ENCODE measurements around the gene RASA1.
"Not testable (repeated sequence)": the region's sequence is repeated elsewhere in the genome, so short reads cannot be mapped to it uniquely, and the experiment has no call there.

The RASA1 gene

DNA sequence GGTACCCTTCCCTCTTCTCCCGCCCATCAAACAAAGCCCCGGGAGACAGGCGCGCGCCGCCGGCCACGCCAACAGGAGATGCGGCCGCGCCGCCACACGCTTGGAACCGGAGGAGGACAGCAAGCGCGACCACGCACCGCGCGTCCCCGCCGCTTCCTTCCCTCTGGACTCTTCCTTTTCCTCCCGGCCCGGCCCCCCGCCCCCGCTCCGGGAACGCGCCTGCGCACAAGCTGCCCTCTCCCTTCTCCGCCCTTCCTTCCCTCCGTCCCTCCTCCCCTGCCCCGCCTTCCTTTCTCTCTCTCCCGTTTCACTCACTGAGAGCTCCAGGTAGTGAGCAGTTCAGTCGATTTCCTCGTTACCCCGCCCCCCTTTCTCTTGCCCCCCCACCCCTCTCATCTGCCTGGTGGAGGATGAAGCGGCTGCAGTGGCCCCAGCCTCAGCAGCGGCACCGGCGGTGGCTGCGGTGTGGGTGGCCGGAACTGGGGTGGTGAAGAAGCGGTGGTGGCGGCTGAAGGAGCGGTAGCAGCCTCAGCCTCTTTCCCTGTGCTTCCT, at the start of gene RASA1:
TSS of gene RASA1 (plus strand) at position 310 of the 552 bp plus-strand sequence. CDS start 569 bp downstream, outside the sequence.
- DNase-seq = peak; percentile 68

DNA sequence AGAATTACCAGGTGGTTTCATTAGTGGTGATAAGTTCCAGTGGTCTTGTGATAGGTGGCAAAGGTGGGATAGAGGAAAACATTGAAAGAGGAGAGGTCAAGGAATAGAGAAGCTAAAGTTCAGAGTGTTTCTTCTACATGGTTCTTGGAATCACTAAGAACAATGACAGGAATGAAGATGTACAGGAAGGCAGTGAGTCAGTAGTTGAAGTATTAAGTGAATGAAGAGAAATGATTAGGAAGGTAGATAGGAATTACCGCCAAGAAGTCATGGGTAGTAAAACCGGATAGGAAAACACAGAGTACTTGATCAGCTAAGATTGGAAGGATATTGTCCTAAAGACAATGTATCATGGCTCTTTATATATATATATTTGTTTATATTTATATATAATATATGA, 37.9 kb upstream of the RASA1 start:
- no peak for DNase-seq

DNA sequence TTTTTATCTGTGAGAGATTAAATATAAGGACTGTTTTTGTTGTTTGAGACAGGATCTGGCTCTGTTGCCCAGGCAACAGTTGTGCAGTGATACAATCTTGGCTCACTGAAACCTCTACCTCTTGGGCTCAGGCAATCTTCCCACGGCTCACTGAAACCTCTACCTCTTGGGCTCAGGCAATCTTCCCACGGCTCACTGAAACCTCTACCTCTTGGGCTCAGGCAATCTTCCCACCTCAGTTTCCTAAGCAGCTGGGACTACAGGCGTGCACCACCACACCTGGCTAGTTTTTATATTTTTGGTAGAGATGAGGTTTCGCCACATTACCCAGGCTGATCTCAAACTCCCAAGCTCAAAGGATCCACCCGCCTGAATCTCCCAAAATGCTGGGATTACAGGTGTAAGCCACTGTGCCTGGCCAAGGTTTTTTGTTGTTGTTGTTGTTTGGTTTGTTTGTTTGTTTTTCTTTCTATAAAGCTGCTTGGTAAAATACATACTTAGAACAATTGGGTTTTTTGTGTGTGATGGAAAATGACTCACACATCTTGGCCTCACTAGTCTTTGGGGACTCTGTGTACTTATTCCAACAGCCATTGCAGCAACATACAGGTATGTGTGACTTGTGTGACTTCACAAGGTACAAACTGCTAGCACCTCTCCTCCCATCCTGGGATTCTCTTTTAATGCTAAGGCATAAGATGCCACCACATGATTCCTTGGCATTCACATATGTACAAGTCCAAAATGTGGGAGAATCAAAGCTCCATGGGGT, 36.5 kb upstream of the RASA1 start:
- no peak for DNase-seq

- DNase-seq = no peak
Observed at GRCh38 chr5:87233143-87233542, 34.5 kb upstream of the RASA1 start.

- no peak for DNase-seq
Observed at GRCh38 chr5:87241555-87241954, 26.1 kb upstream of the RASA1 start.

- DNase-seq = no peak
Observed at GRCh38 chr5:87242242-87242641, 25.4 kb upstream of the RASA1 start.

GRCh38 chr5:87243161-87243844, 24.4 kb upstream of the RASA1 start:
- no peak for DNase-seq

DNA sequence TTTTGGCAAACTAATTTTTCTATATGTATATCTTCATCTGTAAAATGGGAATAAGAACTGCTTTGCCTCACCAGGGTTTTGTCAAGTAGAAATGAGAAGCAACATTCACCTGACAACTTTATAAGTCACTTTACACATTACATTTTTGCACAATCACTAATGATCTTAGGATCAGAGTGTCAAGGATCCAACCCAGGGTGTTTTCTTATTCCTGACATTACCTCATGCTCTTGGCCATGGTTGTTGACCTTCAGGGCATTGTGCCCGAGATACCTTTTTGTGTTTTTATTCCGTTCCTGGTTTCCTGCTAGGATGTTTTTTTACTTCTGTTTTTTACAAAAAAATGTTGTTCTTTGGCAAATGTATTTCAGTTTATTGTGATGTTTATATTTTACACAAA, 22.2 kb upstream of the RASA1 start:
- no peak for DNase-seq

GRCh38 chr5:87246061-87246460, 21.6 kb upstream of the RASA1 start:
- no peak for DNase-seq

DNA sequence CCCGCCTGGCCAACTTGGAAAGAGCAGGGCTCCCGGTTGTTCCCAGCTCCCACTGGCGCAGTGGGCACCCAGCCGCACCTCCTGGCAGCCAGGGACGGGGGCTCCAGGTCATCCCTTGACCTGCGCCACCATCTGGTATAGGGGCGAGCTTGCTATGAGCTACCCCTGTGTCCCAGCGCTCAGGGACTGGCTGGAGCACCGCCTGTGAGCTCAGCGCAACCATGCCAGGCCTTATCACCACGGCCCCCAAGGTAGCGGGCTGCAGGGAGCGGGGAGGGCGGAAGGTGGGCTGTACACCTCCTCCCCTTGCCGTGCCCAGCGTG, 15.4 kb upstream of the RASA1 start:
- no peak for DNase-seq

DNA sequence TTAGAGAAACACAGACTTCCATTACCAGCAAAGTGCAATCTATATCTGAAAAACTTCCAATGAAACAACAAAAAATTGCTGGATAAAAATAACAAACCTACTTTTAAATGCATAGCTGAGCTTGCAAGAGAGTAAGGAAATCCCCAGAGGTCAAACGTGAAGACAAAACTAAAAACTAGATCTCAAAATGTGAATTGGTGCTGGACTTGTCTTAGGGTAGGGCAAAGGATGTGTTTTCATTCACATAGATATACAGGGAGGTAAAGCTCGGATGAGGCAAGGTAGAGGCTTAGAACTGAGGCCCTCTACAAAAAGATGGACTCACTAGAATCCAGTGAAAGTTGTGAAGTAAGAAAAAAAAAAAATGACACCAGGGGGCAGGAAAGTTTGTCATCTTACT, 13.6 kb upstream of the RASA1 start:
- DNase-seq = no peak

DNA sequence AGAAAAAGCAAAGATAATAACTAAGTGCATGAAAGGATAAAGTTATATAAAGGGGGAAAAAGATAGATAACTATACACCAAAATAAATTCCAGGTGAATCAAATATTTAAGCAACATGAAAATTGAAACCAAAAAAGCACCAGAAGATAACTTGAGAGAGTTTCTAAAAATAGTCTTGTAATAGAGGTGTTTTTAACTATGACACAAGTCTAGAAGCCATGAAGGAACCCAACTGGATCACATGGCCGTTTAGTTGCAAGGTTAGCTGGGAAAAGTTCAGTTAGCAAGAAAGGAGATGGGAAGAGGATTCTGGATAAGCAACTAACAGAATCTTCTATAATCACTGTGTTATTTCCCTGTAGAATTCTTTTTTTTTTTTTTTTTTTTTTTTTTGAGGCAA, 9.2 kb upstream of the RASA1 start:
- no peak for DNase-seq

- no peak for DNase-seq
Observed at GRCh38 chr5:87260604-87261192, 7.0 kb upstream of the RASA1 start.

DNA sequence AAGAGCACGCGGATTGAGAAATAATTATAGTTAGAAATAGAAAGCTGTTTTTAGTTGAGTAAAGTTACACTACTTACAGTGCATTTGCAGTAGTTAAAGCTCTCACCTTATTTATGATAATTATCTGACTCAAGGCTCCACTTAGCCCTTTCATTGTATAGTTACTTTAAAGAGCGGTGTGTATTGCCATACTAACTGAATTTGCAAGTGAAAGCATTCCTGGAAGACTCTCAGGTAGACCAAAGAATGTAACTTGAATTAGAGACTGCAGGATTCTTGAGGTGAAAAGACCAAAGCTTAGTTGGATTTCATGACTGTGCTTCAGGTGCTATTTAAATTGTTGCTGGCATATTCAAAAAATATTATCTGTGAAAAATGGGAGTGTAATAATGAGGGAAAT, 4.2 kb upstream of the RASA1 start:
- no peak for DNase-seq

DNA sequence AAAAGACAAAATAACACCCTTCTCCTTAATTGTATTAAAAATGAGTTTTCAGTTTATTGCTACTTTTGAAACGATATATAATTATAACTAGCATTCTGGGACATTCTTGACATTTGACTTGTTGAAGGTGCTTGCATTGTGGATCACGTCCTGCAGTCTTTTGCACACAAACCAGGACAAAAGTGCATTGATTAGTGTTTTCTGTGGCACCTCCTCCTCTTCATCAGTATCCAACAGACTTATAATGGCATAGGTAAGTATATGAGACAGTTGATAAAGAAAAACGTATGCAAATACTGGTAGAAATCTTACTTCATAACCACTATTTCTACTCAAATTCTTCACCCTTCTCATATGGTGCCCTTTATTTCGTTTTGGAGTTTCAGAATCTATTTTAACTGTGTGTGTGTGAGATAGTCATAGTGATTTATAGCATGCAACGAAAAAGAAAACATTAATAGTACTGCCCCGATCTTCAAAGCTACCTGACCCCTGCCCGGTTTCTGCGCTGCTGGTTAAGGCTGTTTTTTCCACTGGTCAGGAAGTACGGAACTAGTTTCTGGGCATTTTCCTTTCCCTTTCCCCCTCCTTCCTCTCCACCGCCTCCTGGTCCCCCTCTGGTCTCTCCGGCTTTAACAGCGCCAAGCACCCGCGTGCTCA, 639 bp upstream of the RASA1 start:
- DNase-seq = no peak

DNA sequence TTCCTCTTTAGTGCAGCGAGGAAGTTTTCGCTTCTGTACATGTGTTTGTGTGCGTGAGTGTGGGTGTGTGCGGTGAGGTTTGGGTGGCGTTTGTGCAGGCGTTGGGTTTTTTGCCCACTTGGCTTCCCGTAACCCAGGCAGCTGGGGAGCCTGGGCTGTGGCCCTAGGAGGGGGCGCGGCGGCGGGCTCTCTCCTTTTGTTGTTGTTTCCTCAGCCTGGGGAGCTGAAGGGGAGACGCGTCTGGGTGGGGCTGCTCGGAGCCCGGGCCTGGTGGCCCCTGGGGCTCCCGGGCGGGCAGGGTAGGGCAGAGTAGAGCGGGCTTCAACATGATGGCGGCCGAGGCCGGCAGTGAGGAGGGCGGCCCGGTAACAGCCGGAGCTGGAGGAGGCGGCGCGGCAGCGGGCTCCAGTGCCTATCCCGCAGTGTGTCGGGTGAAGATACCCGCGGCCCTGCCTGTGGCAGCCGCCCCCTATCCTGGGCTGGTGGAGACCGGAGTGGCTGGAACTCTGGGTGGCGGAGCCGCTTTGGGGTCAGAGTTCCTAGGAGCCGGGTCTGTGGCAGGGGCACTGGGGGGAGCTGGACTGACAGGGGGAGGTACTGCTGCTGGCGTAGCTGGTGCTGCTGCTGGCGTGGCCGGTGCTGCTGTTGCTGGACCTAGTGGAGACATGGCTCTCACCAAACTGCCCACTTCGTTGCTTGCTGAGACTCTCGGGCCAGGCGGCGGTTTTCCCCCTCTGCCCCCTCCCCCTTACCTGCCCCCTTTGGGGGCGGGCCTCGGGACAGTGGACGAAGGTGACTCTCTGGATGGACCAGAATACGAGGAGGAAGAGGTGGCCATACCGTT, 665 bp downstream of the RASA1 start:
- peak; percentile 20 for DNase-seq

DNA sequence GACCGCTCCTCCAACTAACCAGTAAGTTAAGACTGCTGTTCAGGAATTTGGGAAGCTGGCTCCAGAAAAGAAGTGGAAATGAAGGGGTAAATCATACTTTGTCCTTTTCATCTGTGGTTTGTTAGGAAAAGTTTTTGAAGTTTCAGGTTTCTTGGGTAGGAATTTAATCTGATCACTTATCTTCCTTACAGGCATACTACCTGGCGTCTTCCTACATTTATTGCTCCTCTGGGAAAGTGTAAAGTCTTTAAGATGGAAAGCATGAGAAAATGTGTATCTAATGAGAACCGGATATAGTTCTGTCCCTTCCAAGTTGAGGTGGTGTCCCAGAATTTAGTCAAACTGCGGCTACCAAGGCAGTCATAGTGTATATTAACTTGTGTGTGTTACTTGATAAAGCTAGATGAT, 1.3 kb downstream of the RASA1 start:
- DNase-seq = no peak

DNA sequence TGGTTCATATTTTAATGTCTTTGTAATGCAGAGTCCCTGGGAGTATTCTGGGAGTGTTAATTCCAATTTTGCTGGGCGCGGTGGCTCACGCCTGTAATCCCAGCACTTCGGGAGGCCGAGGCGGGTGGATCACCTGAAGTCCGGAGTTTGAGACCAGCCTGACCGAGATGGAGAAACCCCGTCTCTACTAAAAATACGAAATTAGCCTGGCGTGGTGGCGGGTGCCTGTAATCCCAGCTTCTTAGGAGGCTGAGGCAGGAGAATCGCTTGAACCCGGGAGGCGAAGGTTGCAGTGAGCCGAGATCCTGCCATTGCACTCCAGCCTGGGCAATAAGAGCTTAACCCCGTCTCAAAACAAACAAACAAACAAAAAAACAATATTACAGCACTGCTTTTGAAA, 3.2 kb downstream of the RASA1 start:
- DNase-seq = not testable (repeated sequence)

DNA sequence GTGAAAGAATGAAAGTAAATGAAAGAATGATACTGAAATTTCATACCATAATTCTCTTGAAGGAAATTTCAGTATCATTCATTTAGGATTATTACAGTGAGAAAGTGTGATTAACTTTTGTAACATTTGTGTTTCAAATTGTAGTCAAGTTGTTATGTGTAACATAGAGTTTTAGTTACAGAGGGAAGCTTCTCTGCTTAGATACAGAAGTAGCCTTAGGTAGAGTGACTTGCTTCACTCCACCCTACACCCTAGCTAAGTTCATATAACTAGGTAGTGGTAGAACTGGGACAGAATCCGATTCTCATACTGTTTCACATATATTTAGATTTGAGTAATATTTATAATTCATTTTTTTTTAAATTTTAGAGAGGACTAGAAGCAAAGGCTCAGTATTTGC, 9.0 kb downstream of the RASA1 start:
- DNase-seq = no peak

DNA sequence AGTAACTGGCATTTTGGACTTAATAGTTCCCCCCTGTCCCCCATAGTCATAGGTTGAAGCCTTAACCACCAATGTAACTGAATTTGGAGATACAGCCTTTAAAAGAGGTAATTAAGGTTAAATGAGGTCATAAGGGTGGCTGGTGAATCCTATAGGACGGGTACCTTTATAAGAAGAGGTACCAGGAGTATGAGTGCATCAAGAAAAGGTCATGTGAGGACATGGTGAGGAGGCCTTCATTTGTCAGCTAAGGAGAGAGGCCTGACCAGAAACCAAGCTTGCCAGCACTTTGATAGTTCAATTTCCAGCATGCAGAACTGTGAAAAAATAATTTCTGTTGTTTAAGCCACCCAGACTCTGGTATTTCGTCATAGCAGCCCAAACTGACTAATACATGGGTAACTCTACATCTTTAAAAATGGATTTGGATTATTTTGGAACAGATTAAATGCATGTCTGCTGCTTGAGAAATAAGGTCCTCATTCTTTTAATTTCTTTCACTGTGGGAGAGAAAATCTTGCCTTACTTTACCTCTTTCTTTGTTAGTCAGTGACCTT, 9.7 kb downstream of the RASA1 start:
- DNase-seq = no peak

- no peak for DNase-seq
Observed at GRCh38 chr5:87278590-87279100, 11.0 kb downstream of the RASA1 start.

DNA sequence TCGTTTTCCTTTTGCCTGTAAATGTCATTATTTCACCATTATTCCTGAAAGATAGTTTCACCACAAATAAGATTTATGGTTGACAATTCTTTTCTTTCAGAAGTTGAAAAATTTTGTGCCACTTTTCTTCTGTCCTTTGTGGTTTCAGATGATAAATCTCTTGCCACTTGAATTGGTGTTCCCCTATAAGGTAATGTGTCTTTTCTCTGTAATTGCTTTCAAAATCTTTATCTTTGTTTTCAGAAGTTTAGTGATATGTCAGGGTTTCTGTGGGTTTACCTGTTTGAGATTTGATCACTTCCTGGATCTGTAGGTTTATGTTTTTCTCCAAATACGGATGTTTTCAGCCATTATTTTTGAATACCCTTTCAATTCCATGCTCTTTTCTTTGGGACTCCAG, 14.6 kb downstream of the RASA1 start:
- no peak for DNase-seq
